GM12878 (cell line): Measurements from ENCODE around the gene GYG2. TPM values are rescaled to one million over a fixed set of nuclear protein-coding genes. Genes with fewer than 3 reads are reported as not detected.

Source experiments
- ATAC-seq: fragments of 200-7000 bp; cut with Tn5 transposase; 3 replicates; pipeline ENCODE4 v1.9.1; 2020; ENCODE audit warnings: mild to moderate bottlenecking, moderate library complexity
- BruUV-seq: library from RNA; stranded (reverse); fragments of 400-500 nt; replicated peaks from 2 replicates; lab custom pipeline; 2021; lab: Mats Ljungman, UMichigan
- CTCF ChIA-PET: fragments of 300-600 bp; sonication (Branson Sonifier 250); formaldehyde crosslinking; extraction: SDS; loops from one replicate; lab custom pipeline; 2021; ENCODE audit warnings: inconsistent platforms; lab: Yijun Ruan, JAX
- POLR2A ChIA-PET: fragments of 350-600 bp; formaldehyde crosslinking; extraction: SDS; loops from one replicate; lab custom pipeline; 2021; ENCODE audit warnings: inconsistent platforms; lab: Charles Lee
- RAD21 ChIA-PET: fragments of 300-600 bp; sonication (Branson Sonifier 250); formaldehyde crosslinking; loops from one replicate; lab custom pipeline; 2023; ENCODE audit warnings: antibody characterized with exemption; ENCODE audit not compliant: unreplicated experiment; lab: Charles Lee
- SMC1A ChIA-PET: fragments of 300-600 bp; sonication (Branson Sonifier 250); formaldehyde crosslinking; loops from one replicate; lab custom pipeline; 2023; ENCODE audit not compliant: unreplicated experiment, uncharacterized antibody; lab: Charles Lee
- DNase-seq: peaks from one replicate; pipeline ENCODE4 v3.0.0-alpha.2; 2011; ENCODE audit warnings: low read depth, low spot score
- FAIRE-seq: peaks from 3 replicates; lab custom pipeline; 2011; peaks lifted over from hg19 to GRCh38; lab: Jason Lieb, UNC
- H2AFZ ChIP-seq: 2 replicates; pipeline ENCODE4 v1.6.0; 2011; ENCODE audit warnings: low read depth, low read length, control low read depth; ENCODE audit not compliant: control insufficient read depth
- H3K27ac ChIP-seq: 2 replicates; pipeline ENCODE4 v1.5.1; 2011; ENCODE audit warnings: control low read depth; ENCODE audit not compliant: control insufficient read depth, insufficient read depth
- H3K27me3 ChIP-seq, 2 experiments: replicated peaks in 1 of 2; 2 replicates each; pipeline versions ENCODE4 v1.6.0 to v1.6.1; 2011; ENCODE audit warnings: low read length in 1 of 2; ENCODE audit not compliant: control insufficient read depth in 2 of 2, insufficient read depth in 2 of 2
- H3K36me3 ChIP-seq, 2 experiments: 2 replicates each; pipeline ENCODE4 v1.5.1; 2011; ENCODE audit warnings: low read length in 1 of 2; ENCODE audit not compliant: control insufficient read depth in 2 of 2, insufficient read depth in 2 of 2
- H3K4me1 ChIP-seq: 2 replicates; pipeline ENCODE4 v1.6.1; 2011; ENCODE audit warnings: mild to moderate bottlenecking, low read length, moderate library complexity, mixed read lengths; ENCODE audit not compliant: control insufficient read depth, insufficient read depth
- H3K4me2 ChIP-seq: 2 replicates; pipeline ENCODE4 v1.6.0; 2011; ENCODE audit warnings: control low read depth; ENCODE audit not compliant: control insufficient read depth, insufficient read depth
- H3K4me3 ChIP-seq: fragments of 200-600 bp; sonication (generic); 2 replicates; pipeline ENCODE4 v1.5.1; 2016
- H3K79me2 ChIP-seq: 2 replicates; pipeline ENCODE4 v1.6.0; 2011; ENCODE audit warnings: low read length; ENCODE audit not compliant: control insufficient read depth, insufficient read depth
- H3K9ac ChIP-seq: 2 replicates; pipeline ENCODE4 v1.8.0; 2011; ENCODE audit warnings: low read length, control low read depth, mixed read lengths; ENCODE audit not compliant: control insufficient read depth, insufficient read depth
- H3K9me3 ChIP-seq: replicated peaks from 3 replicates; pipeline ENCODE4 v1.5.1; 2011; ENCODE audit warnings: mild to moderate bottlenecking, low read length; ENCODE audit not compliant: control insufficient read depth, insufficient read depth
- H4K20me1 ChIP-seq: 2 replicates; pipeline ENCODE4 v1.6.0; 2011; ENCODE audit not compliant: control insufficient read depth, insufficient read depth
- ASH2L ChIP-seq: fragments of 300-600, 200-600 bp; sonication (generic); IDR thresholded peaks from 2 replicates; pipeline ENCODE4 v1.6.1; 2017; ENCODE audit warnings: low read depth, mild to moderate bottlenecking, borderline replicate concordance
- ATF2 ChIP-seq: IDR thresholded peaks from 2 replicates; pipeline ENCODE4 v1.6.1; 2012; ENCODE audit warnings: low read length, inconsistent platforms
- CHD4 ChIP-seq: fragments of 200-600 bp; sonication (generic); IDR thresholded peaks from 2 replicates; pipeline ENCODE4 v1.6.1; 2016; ENCODE audit warnings: mild to moderate bottlenecking
- RFX5 ChIP-seq: IDR thresholded peaks from 2 replicates; pipeline ENCODE4 v1.6.1; 2011; ENCODE audit warnings: low read depth, low read length, improper control_type of control experiment
- SIN3A ChIP-seq: IDR thresholded peaks from 2 replicates; pipeline ENCODE4 v1.6.1; 2012; ENCODE audit warnings: low read depth, low read length, improper control_type of control experiment
- SMAD1 ChIP-seq: fragments of 450-650 bp; IDR thresholded peaks from 2 replicates; pipeline ENCODE4 v1.6.1; 2018; ENCODE audit warnings: mild to moderate bottlenecking, low read depth; ENCODE audit not compliant: partially characterized antibody
- WGBS: methylation state at CpG from one replicate; pipeline ENCODE4 v1.1.6; 2016; ENCODE audit warnings: low lambda C conversion rate; ENCODE audit not compliant: insufficient replicate concordance, insufficient coverage; ENCODE audit errors: missing lambda C conversion rate; 5-methylcytosine and 5-hydroxymethylcytosine counted together
- in situ Hi-C: fragments of 300-500 bp; cut with MboI; formaldehyde crosslinking; loops from 9 replicates; pipeline ENCODE4 v1.14.3; 2018; ENCODE audit warnings: mixed read lengths
- intact Hi-C: fragments of 100-400 bp; cut with micrococcal nuclease; formaldehyde crosslinking; loops from one replicate; pipeline ENCODE4 v1.14.2; 2022; ENCODE audit not compliant: unreplicated experiment
- polyA plus RNA-seq, 11 experiments: library from polyadenylated mRNA; depleted of rRNA in 4 of 11; unstranded in 6 of 11; stranded (reverse) in 5 of 11; fragments of >200 nt; fragmentation: Nextera tagmentation in 4 of 11; fragmentation: Illumina TruSeq in 1 of 11; extraction: Ambion mirVana in 4 of 11; extraction: Trizol in 1 of 11; gene quantifications; 1 replicate in 1 of 11; 2 replicates in 10 of 11; pipeline versions ENCODE4 v1.2.1 to v1.2.3, GENCODE V29; 2011 to 2016; ENCODE audit warnings: inconsistent platforms in 2 of 11, missing spikeins in 2 of 11, low read depth in 1 of 11
- total RNA-seq, 4 experiments: library from RNA; depleted of rRNA in 3 of 4; stranded (reverse); fragments of >200 nt in 3 of 4; fragmentation: Illumina TruSeq in 1 of 4; extraction: Trizol in 1 of 4; gene quantifications; 2 replicates each; pipeline versions ENCODE4 v1.2.1 to v1.2.3, GENCODE V29; 2013 to 2021

Gene GYG2
- total and polyA plus RNA-seq, 10 of the 15 experiments (the other 5 are each of a cell fraction or from before 2014, with no cell fraction given): 0.05 TPM; not detected in 9

GRCh38 chrX:2824886-2825285 lies 3.8 kb upstream of the GYG2 start:
- TF ChIP-seq ASH2L: no peak
- no TSS peak for BruUV-seq
- Histone ChIP-seq H3K79me2 (no peaks in the 10 kb centered on the region), H2AFZ (no peak overlapping the region), H3K9me3 (peaks cover 1% of the 10 kb centered on the region; the same call in 1 of the 3 replicates), H4K20me1 (no peaks in the 10 kb centered on the region), H3K9ac (no peak overlapping the region), H3K36me3 (no peaks in the 10 kb centered on the region), H3K27ac (no peak overlapping the region), H3K27me3 (no peaks in the 10 kb centered on the region; a peak in 1 of 4 replicates), H3K4me3 (no peak overlapping the region), H3K4me2 (no peak overlapping the region), H3K4me1 (no peaks in the 10 kb centered on the region)
- ChIA-PET RAD21 (no interaction called here), CTCF (no interaction called here), SMC1A (no interaction called here), POLR2A (no interaction called here)
- FAIRE-seq (no peak), DNase-seq (no peak), ATAC-seq (no peak)
- in situ Hi-C loops (no loop called here), intact Hi-C loops (no loop called here)

GRCh38 chrX:2828959-2829411 lies 255 bp downstream of the GYG2 start:
- H3K4me1 ChIP-seq: no peaks in the 10 kb centered on the region
- TF ChIP-seq SIN3A: no peak
- no peak for TF ChIP-seq SMAD1
- no peak for TF ChIP-seq ATF2
- TF ChIP-seq RFX5: no peak
- TF ChIP-seq CHD4: no peak
- no peak overlapping the region for H2AFZ ChIP-seq
- FAIRE-seq (no peak), DNase-seq (no peak), ATAC-seq (no peak)
- no peak overlapping the region for H3K27ac ChIP-seq
- H3K4me3 ChIP-seq: no peak overlapping the region
- in situ Hi-C loops (no loop called here), intact Hi-C loops (no loop called here)
- ChIA-PET POLR2A (no interaction called here), SMC1A (no interaction called here), CTCF (no interaction called here), RAD21 (no interaction called here)
- H3K79me2 ChIP-seq: no peaks in the 10 kb centered on the region
- 74% methylated on average over 18 of the region's 44 CpGs for WGBS
- no peak overlapping the region for H3K4me2 ChIP-seq
- no peak overlapping the region for H3K9ac ChIP-seq
- no peaks in the 10 kb centered on the region for H4K20me1 ChIP-seq
- no TSS peak for BruUV-seq
- H3K36me3 ChIP-seq: no peaks in the 10 kb centered on the region
- peaks cover 1% of the 10 kb centered on the region; the same call in 1 of the 3 replicates for H3K9me3 ChIP-seq
- H3K27me3 ChIP-seq: no peaks in the 10 kb centered on the region; a peak in 1 of 4 replicates
